WERI-Rb-1 (cell line): Measurements from ENCODE around the gene XCL1.

Source experiments
- DNase-seq: peaks from one replicate; pipeline ENCODE4 v3.0.0-alpha.2; 2020
- H3K27ac ChIP-seq: fragments of 250-450 bp; sonication (Bioruptor Pico); 2 replicates; pipeline ENCODE4 v1.5.1; 2020; ENCODE audit warnings: mild to moderate bottlenecking, moderate library complexity
- H3K27me3 ChIP-seq: fragments of 250-450 bp; sonication (Bioruptor Pico); 2 replicates; pipeline ENCODE4 v1.5.1; 2021; ENCODE audit warnings: mild to moderate bottlenecking, low read depth, moderate library complexity; ENCODE audit not compliant: insufficient read depth, severe bottlenecking
- H3K36me3 ChIP-seq: fragments of 250-450 bp; sonication (Bioruptor Pico); 2 replicates; pipeline ENCODE4 v1.5.1; 2020; ENCODE audit warnings: mild to moderate bottlenecking, moderate library complexity
- H3K4me3 ChIP-seq: 2 replicates; pipeline ENCODE4 v1.5.1; 2011; ENCODE audit warnings: low read depth, mild to moderate bottlenecking, control low read depth, low read length
- H3K9me3 ChIP-seq: fragments of 250-450 bp; sonication (Bioruptor Pico); 2 replicates; pipeline ENCODE4 v1.5.1; 2021; ENCODE audit warnings: mild to moderate bottlenecking, moderate library complexity; ENCODE audit not compliant: severe bottlenecking
- CTCF ChIP-seq: IDR thresholded peaks from 2 replicates; pipeline ENCODE4 v1.5.1; 2011; ENCODE audit warnings: low read depth, mild to moderate bottlenecking, control low read depth, inconsistent platforms, low read length

Gene XCL1

GRCh38 chr1:168608796-168609715 lies 32.7 kb downstream of the XCL1 start:
- DNase-seq = no peak
- H3K9me3 ChIP-seq = no peaks in the 10 kb centered on the region
- H3K27me3 ChIP-seq = no peaks in the 10 kb centered on the region
- TF ChIP-seq CTCF = no peak
- no peak overlapping the region for H3K4me3 ChIP-seq
- no peak overlapping the region for H3K27ac ChIP-seq
- no peaks in the 10 kb centered on the region for H3K36me3 ChIP-seq

- Histone ChIP-seq H3K4me3 (no peak overlapping the region), H3K27me3 (no peaks in the 10 kb centered on the region), H3K36me3 (no peaks in the 10 kb centered on the region), H3K27ac (no peak overlapping the region), H3K9me3 (no peaks in the 10 kb centered on the region)
- TF ChIP-seq CTCF = no peak
- no peak for DNase-seq
Measured at GRCh38 chr1:168609741-168610510, 33.5 kb downstream of the XCL1 start.

GRCh38 chr1:168613038-168613451 lies 36.6 kb downstream of the XCL1 start:
- Histone ChIP-seq H3K27me3 (no peaks in the 10 kb centered on the region), H3K27ac (no peak overlapping the region; the same call in 1 of the 2 replicates), H3K36me3 (no peaks in the 10 kb centered on the region), H3K9me3 (no peaks in the 10 kb centered on the region), H3K4me3 (no peak overlapping the region)
- no peak for TF ChIP-seq CTCF
- DNase-seq = no peak

GRCh38 chr1:168613691-168614231 lies 37.4 kb downstream of the XCL1 start:
- Histone ChIP-seq H3K27me3 (no peaks in the 10 kb centered on the region), H3K27ac (no peak overlapping the region), H3K36me3 (no peaks in the 10 kb centered on the region), H3K9me3 (no peaks in the 10 kb centered on the region), H3K4me3 (no peak overlapping the region)
- no peak for TF ChIP-seq CTCF
- peak; percentile 16 for DNase-seq

- no peaks in the 10 kb centered on the region for H3K36me3 ChIP-seq
- no peaks in the 10 kb centered on the region for H3K27me3 ChIP-seq
- no peak for DNase-seq
- TF ChIP-seq CTCF = no peak
- no peak overlapping the region for H3K27ac ChIP-seq
- H3K9me3 ChIP-seq = no peaks in the 10 kb centered on the region
- no peak overlapping the region for H3K4me3 ChIP-seq
Measured at GRCh38 chr1:168614235-168614634, 37.8 kb downstream of the XCL1 start.
